ACHN (cell line): ENCODE data around the gene PLK1.

Experiments
- DNase-seq: peaks from one replicate; pipeline ENCODE4 v3.0.0-alpha.2; 2015
- in situ Hi-C: cut with HindIII; loops from 2 replicates; pipeline ENCODE4 v1.10.0; 2017; ENCODE audit warnings: low sequenced_read_pairs, low pct_ligation_motif_present, low pct_unique_long_range_greater_than_20kb

PLK1 gene

GRCh38 chr16:23739516-23739915 is 60.8 kb downstream of the PLK1 start:
- DNase-seq, result no peak
- in situ Hi-C loops, result no loop called here
